Measurements from ENCODE around the gene MT1H. TPM values are rescaled to one million over a fixed set of nuclear protein-coding genes. Genes with fewer than 3 reads are reported as not detected.

Gene MT1H
- total RNA-seq, result not detected in 2 replicates

GRCh38 chr16:56669005-56669839, at the start of gene MT1H:
Gene MT1H (plus strand): TSS chr16:56669814. CDS start chr16:56669885, 71 bp downstream.

GRCh38 chr16:56625140-56625942, 44.3 kb upstream of the MT1H start, which contains the start of gene MT1E:
Gene MT1E (plus strand): TSS chr16:56625781. CDS start chr16:56625852, 71 bp downstream.

GRCh38 chr16:56632156-56632847, 37.3 kb upstream of the MT1H start, which contains the start of gene MT1M:
Gene MT1M (plus strand): TSS chr16:56632659. CDS start chr16:56632732, 73 bp downstream.

GRCh38 chr16:56637814-56638750, 31.5 kb upstream of the MT1H start, which contains the start of gene MT1A:
Gene MT1A (plus strand): TSS chr16:56638666. CDS start chr16:56638739, 73 bp downstream.

GRCh38 chr16:56651586-56651985, 18.0 kb upstream of the MT1H start, which contains the start of gene MT1B:
Gene MT1B (plus strand): TSS chr16:56651886. CDS start chr16:56651954, 68 bp downstream.

GRCh38 chr16:56657555-56658326, 11.9 kb upstream of the MT1H start, which contains the start of gene MT1F:
Gene MT1F (plus strand): TSS chr16:56657959. CDS start chr16:56658059, 100 bp downstream.

GRCh38 chr16:56667581-56668571, 1.7 kb upstream of the MT1H start, which contains the start of gene MT1G:
Gene MT1G (minus strand): TSS chr16:56668065. CDS start chr16:56667993, 72 bp downstream.

GRCh38 chr16:56681939-56682702, 12.5 kb downstream of the MT1H start, which contains the start of gene MT1X:
Gene MT1X (plus strand): TSS chr16:56682470. CDS start chr16:56682541, 71 bp downstream.

Other genes with a start within 250 kb of the MT1H start
- gene AMFR, start 244.3 kb upstream of the MT1H start, total RNA-seq, result 164 and 200 TPM in 2 replicates
- 55.1 and 80.3 TPM in 2 replicates for gene NUDT21, start 218.5 kb upstream of the MT1H start, total RNA-seq
- 61.0 and 66.1 TPM in 2 replicates for gene OGFOD1, start 218.3 kb upstream of the MT1H start, total RNA-seq
- gene BBS2, start 149.8 kb upstream of the MT1H start, total RNA-seq, result 34.6 and 58.4 TPM in 2 replicates
- gene MT4, start 104.7 kb upstream of the MT1H start, total RNA-seq, result not detected in 2 replicates
- not detected in 2 replicates for gene MT3, start 80.3 kb upstream of the MT1H start, total RNA-seq
- gene MT2A, start 61.2 kb upstream of the MT1H start, total RNA-seq, result 369 and 405 TPM in 2 replicates
- 226 and 355 TPM in 2 replicates for gene MT1E, start 44.0 kb upstream of the MT1H start, total RNA-seq
- 4.7 and 24.6 TPM in 2 replicates for gene MT1M, start 37.2 kb upstream of the MT1H start, total RNA-seq
- 11.1 and 17.6 TPM in 2 replicates for gene MT1A, start 31.1 kb upstream of the MT1H start, total RNA-seq
- not detected in 2 replicates for gene MT1B, start 17.9 kb upstream of the MT1H start, total RNA-seq
- gene MT1F, start 11.9 kb upstream of the MT1H start, total RNA-seq, result 0.37 TPM in 1 of 2 replicates, not detected in the other
- 0.59 and 3.3 TPM in 2 replicates for gene MT1G, start 1.7 kb upstream of the MT1H start, total RNA-seq
- 116 and 429 TPM in 2 replicates for gene MT1X, start 12.7 kb downstream of the MT1H start, total RNA-seq
- 65.4 and 91.1 TPM in 2 replicates for gene NUP93, start 60.3 kb downstream of the MT1H start, total RNA-seq
- not detected in 2 replicates for gene SLC12A3, start 195.4 kb downstream of the MT1H start, total RNA-seq

Measured in subcutaneous preadipocyte (primary cell).